PC-3 (cell line): ENCODE results near the gene SLC6A9.

ENCODE experiments used
- EZH2 ChIP-seq: fragments of 300-600 bp; sonication (generic); IDR thresholded peaks from one replicate; pipeline ENCODE4 v1.6.1; 2017; ENCODE audit warnings: antibody characterized with exemption, mild to moderate bottlenecking, low read length; ENCODE audit not compliant: unreplicated experiment
- EZH2phosphoT487 ChIP-seq: fragments of 300-600 bp; sonication (generic); IDR thresholded peaks from 2 replicates; pipeline ENCODE4 v1.6.1; 2018; ENCODE audit warnings: mild to moderate bottlenecking, antibody characterized with exemption, low read length, borderline replicate concordance
- TF ChIP-seq, protein P1 (sequence below): fragments of 300-600 bp; sonication (generic); conservative IDR thresholded peaks from 2 replicates; pipeline ENCODE4 v1.5.1; 2017; ENCODE audit warnings: antibody characterized with exemption, low read depth, mild to moderate bottlenecking, low read length

DNA sequence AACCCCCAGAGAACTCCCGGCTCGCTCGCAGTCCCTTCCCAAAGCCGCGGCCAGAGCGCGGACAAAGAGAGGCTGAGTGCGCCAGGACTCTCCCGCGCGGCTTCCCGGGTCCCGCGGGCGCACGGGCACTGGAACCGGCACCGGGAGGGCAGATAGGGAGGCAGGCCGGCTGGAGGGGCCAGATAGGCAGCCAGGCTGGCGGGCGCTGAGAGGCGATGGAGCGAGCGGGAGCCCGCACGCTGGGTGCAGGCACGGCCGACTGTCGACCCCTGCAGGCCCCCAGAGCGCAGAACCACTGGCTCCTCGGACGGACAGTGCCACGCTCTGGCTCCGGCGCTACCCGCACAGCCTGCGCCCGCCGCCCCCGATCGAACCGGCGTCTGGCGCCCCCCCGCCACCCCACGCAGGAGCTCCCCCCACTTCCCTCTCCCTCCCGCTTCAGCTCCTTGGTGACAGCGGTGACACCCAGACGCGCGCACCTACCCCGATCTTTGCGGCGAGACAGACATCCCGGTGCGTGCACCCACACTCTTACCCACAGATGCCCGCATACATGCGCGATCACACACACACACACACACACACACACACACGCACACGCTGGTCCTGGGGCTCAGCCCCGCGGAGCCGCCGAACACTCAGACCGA is 534 bp downstream of the SLC6A9 start:
- TF ChIP-seq, protein P1, sequence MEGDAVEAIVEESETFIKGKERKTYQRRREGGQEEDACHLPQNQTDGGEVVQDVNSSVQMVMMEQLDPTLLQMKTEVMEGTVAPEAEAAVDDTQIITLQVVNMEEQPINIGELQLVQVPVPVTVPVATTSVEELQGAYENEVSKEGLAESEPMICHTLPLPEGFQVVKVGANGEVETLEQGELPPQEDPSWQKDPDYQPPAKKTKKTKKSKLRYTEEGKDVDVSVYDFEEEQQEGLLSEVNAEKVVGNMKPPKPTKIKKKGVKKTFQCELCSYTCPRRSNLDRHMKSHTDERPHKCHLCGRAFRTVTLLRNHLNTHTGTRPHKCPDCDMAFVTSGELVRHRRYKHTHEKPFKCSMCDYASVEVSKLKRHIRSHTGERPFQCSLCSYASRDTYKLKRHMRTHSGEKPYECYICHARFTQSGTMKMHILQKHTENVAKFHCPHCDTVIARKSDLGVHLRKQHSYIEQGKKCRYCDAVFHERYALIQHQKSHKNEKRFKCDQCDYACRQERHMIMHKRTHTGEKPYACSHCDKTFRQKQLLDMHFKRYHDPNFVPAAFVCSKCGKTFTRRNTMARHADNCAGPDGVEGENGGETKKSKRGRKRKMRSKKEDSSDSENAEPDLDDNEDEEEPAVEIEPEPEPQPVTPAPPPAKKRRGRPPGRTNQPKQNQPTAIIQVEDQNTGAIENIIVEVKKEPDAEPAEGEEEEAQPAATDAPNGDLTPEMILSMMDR = peak; percentile 23
- TF ChIP-seq EZH2phosphoT487 (no peak), EZH2 (no peak)
